Type B pancreatic cell (in vitro differentiated cells): ENCODE measurements around the gene DTX2. TPM values are rescaled to one million over a fixed set of nuclear protein-coding genes. Genes with fewer than 3 reads are reported as not detected.
"Not testable (repeated sequence)": the region's sequence is repeated elsewhere in the genome, so short reads cannot be mapped to it uniquely, and the experiment has no call there.

Experiments used
- DNase-seq: peaks from one replicate; pipeline ENCODE4 v3.0.0; 2021; ENCODE audit warnings: mixed read lengths; ENCODE audit not compliant: unreplicated experiment; ENCODE audit errors: extremely low spot score
- H3K27ac Mint-ChIP-seq: 2 replicates; pipeline ENCODE4 v1.8.0; 2021; ENCODE audit warnings: mild to moderate bottlenecking, mixed read lengths
- H3K27me3 Mint-ChIP-seq: 2 replicates; pipeline ENCODE4 v1.8.0; 2021; ENCODE audit warnings: mixed read lengths
- H3K36me3 Mint-ChIP-seq: 2 replicates; pipeline ENCODE4 v1.8.0; 2021; ENCODE audit warnings: mixed read lengths
- H3K4me1 Mint-ChIP-seq: one replicate; pipeline ENCODE4 v1.8.0; 2021; ENCODE audit warnings: mixed read lengths; ENCODE audit not compliant: unreplicated experiment
- H3K4me3 Mint-ChIP-seq: 2 replicates; pipeline ENCODE4 v1.8.0; 2021; ENCODE audit warnings: mild to moderate bottlenecking, mixed read lengths
- H3K9me3 Mint-ChIP-seq: 2 replicates; pipeline ENCODE4 v1.8.0; 2021; ENCODE audit warnings: mixed read lengths
- total RNA-seq: library from RNA; stranded (reverse); gene quantifications from 2 replicates; pipeline ENCODE4 v1.2.1, GENCODE V29; 2021; ENCODE audit warnings: low replicate concordance
- TF ChIP-seq, protein P1 (sequence below): fragments of 200-600 bp; sonication (generic); conservative IDR thresholded peaks from 2 replicates; pipeline ENCODE4 v1.5.0; 2021; ENCODE audit warnings: antibody characterized with exemption, mild to moderate bottlenecking

Gene DTX2
- total RNA-seq, 1 donor from 2014 or later, result 30.6 TPM

DNA sequence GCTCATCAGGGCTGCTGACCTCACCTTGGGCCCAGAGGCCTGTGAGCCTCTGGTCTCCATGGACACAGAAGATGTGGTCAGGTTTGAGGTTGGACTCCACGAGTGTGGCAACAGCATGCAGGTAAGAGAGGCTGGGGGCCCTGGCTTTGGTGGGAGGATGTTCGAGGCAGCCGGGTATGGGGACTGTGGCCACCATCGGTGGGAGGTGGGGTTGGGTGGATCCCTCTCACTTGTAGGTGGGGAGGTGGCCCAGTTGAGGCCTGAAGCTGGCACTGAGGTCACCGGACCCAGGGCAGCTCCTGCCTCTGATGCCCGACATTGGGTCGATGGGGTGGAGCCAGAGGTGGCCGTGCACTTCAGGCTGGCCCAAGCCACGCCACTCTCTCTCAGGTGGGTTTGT lies 36.4 kb upstream of the DTX2 start:
- H3K27me3 Mint-ChIP-seq, result no peaks in the 10 kb centered on the region
- DNase-seq, result no peak
- H3K9me3 Mint-ChIP-seq, result no peaks in the 10 kb centered on the region
- TF ChIP-seq, protein P1, sequence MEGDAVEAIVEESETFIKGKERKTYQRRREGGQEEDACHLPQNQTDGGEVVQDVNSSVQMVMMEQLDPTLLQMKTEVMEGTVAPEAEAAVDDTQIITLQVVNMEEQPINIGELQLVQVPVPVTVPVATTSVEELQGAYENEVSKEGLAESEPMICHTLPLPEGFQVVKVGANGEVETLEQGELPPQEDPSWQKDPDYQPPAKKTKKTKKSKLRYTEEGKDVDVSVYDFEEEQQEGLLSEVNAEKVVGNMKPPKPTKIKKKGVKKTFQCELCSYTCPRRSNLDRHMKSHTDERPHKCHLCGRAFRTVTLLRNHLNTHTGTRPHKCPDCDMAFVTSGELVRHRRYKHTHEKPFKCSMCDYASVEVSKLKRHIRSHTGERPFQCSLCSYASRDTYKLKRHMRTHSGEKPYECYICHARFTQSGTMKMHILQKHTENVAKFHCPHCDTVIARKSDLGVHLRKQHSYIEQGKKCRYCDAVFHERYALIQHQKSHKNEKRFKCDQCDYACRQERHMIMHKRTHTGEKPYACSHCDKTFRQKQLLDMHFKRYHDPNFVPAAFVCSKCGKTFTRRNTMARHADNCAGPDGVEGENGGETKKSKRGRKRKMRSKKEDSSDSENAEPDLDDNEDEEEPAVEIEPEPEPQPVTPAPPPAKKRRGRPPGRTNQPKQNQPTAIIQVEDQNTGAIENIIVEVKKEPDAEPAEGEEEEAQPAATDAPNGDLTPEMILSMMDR, result no peak
- H3K27ac Mint-ChIP-seq, result no peak overlapping the region
- no peaks in the 10 kb centered on the region for H3K36me3 Mint-ChIP-seq
- peaks cover 16% of the 10 kb centered on the region for H3K4me1 Mint-ChIP-seq
- no peak overlapping the region for H3K4me3 Mint-ChIP-seq

DNA sequence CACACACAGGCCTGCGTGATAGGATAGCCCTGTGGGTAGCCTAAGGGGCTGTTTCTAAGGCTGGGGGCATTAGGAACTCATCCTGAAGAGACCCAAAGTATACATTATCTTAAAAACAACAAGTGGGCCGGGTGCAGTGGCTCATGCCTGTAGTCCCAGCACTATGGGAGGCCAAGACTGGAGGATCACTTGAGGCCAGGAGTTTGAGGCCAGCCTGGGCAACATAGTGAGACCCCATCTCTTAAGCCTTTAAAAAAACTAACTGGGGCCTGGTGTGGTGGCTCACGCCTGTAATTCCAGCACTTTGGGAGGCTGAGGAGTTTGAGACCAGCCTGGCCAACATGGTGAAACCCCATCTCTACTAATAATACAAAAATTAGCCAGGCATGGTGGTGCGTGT lies 36.0 kb upstream of the DTX2 start:
- H3K27me3 Mint-ChIP-seq, DNase-seq, H3K36me3 Mint-ChIP-seq, H3K27ac Mint-ChIP-seq, H3K9me3 Mint-ChIP-seq, H3K4me3 Mint-ChIP-seq: not testable (repeated sequence)
- H3K4me1 Mint-ChIP-seq, result peaks cover 16% of the 10 kb centered on the region

DNA sequence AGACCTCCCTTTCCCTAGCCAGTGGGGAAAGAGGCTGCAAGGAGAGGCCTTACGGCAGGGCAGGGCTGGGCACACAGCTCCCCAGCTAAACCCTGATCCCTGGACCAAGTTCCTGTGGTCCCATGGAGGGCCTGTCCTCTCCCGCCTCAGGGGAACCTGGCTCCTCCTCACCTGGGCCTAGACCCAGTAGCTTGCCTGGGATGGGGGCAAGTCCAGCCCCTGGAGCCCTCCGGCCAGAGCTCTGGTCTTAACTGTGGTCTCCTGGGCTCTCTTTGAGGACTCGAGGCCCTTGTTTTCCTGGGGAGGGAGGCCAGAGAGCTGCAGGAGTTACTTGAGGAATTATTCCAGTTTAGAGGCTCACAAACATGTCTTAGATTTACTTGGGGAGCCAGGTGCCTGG lies 35.3 kb upstream of the DTX2 start:
- peaks cover 16% of the 10 kb centered on the region for H3K4me1 Mint-ChIP-seq

DNA sequence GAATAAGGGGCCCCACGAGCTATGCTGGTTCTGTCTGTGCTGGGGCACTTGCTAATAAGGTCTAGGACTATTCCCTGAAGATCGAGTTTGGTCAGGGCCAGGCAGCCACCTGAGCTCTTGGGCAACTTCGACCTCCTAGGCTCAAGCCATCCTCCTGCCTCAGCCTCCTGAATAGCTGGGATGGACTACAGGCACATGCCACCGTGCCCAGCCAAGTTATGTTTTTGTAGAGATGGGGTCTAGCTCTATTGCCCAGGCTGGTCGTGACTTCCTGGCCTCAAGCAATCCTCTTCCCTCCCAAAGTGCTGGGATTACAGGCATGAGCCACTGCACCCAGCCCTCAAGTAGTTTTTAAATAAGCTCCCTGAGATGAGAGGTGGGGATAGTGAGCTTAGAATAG lies 33.9 kb upstream of the DTX2 start:
- no peak overlapping the region for H3K4me3 Mint-ChIP-seq
- no peak for DNase-seq
- no peaks in the 10 kb centered on the region for H3K36me3 Mint-ChIP-seq
- H3K9me3 Mint-ChIP-seq, result no peaks in the 10 kb centered on the region
- no peaks in the 10 kb centered on the region for H3K27me3 Mint-ChIP-seq
- H3K27ac Mint-ChIP-seq, result no peak overlapping the region
- TF ChIP-seq, protein P1, result no peak
- H3K4me1 Mint-ChIP-seq, result peaks cover 16% of the 10 kb centered on the region

More for the DNA sequence above, 35.3 kb upstream of the DTX2 start:
- DNase-seq, result no peak
- Mint-ChIP-seq H3K9me3 (no peaks in the 10 kb centered on the region), H3K27me3 (no peaks in the 10 kb centered on the region), H3K27ac (no peak overlapping the region), H3K36me3 (no peaks in the 10 kb centered on the region), H3K4me3 (no peak overlapping the region)
- TF ChIP-seq, protein P1, result no peak

DNA sequence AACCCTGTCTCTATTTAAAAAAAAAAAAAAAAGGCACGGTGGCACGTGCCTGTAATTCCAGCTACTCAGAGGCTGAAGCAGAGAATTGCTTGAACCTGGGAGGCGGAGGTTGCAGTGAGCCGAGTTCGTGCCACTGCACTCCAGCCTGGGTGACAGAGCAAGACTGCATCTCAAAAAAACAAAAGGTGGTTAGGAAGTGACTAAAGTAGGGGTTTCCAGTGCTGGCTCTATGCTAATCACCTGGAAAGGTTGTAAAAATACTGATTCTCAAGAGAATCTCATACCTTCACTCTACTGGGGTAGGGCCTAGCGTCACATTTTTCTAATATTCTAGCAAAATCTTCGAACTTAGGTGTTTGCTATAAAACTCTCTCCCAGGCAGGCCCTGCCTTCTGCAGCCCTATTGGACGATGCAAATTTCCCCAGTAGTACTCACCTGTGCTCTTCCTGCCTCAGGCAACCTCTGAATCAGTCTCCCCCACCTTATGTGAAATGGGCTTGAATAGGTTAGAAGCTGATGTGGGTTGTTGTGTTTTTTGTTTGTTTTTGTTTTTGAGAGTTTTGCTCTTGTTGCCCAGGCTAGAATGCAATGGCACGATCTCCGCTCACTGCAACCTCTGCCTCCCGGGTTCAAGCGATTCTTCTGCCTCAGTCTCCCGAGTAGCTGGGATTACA lies 33.2 kb upstream of the DTX2 start:
- peaks cover 12% of the 10 kb centered on the region for H3K4me1 Mint-ChIP-seq
- no peaks in the 10 kb centered on the region for H3K36me3 Mint-ChIP-seq
- no peak overlapping the region for H3K4me3 Mint-ChIP-seq
- TF ChIP-seq, protein P1, result no peak
- no peak overlapping the region for H3K27ac Mint-ChIP-seq
- no peak for DNase-seq
- H3K9me3 Mint-ChIP-seq, result no peaks in the 10 kb centered on the region
- H3K27me3 Mint-ChIP-seq, result no peaks in the 10 kb centered on the region

DNA sequence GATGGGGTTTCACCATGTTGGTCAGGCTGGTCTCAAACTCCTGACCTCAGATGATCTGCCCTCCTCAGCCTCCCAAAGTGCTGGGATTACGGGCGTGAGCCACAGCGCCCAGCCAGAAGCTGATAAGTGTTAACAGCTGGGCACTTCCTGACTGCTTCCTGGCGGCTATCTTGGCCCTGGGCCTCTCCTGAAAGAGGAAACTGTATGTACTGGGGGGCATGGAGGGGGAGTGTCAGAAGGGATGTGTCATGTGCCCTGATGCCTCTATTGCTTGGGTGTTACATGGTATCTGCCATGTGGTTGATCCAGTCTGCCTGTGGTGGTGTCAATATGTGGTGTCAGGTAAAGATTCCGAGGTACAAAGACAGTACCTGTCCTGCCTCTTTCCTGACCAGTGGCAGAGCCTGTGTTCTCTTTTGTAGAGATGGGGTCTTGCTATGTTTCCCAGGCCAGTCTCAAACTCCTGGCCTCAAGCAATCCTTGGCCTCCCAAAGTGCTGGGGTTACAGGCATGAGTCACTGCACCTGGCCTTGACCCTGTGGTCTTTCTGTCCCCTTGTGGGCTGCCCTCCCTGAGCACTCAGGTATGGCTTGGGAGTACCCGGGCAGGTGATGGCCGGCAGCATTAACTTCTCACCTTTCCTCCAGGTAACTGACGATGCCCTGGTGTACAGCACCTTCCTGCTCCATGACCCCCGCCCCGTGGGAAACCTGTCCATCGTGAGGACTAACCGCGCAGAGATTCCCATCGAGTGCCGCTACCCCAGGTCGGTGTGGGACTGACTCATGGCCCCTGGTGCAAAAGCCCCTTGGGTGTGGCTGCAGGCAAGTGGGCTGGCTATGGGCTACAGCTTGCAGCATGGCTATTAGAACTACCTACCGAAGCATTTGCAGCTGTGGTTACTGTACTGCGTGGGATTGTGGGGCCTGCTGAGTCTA lies 32.4 kb upstream of the DTX2 start:
- Mint-ChIP-seq H3K27ac (no peak overlapping the region), H3K36me3 (no peaks in the 10 kb centered on the region)
- TF ChIP-seq, protein P1, result no peak

More for the DNA sequence above, 32.4 kb upstream of the DTX2 start:
- no peak overlapping the region for H3K4me3 Mint-ChIP-seq
- peaks cover 4% of the 10 kb centered on the region for H3K4me1 Mint-ChIP-seq
- no peak for DNase-seq
- H3K27me3 Mint-ChIP-seq, result no peaks in the 10 kb centered on the region
- H3K9me3 Mint-ChIP-seq, result no peaks in the 10 kb centered on the region
